Type B pancreatic cell (in vitro differentiated cells): Measurements from ENCODE around the gene TMEM120B. TPM values are rescaled to one million over a fixed set of nuclear protein-coding genes. Genes with fewer than 3 reads are reported as not detected.
A peak's percentile ranks its signal among the peaks of the same experiment; 100 is the strongest.

Experiments used
- DNase-seq: peaks from one replicate; pipeline ENCODE4 v3.0.0; 2021; ENCODE audit warnings: mixed read lengths; ENCODE audit not compliant: unreplicated experiment; ENCODE audit errors: extremely low spot score
- H3K27ac Mint-ChIP-seq: 2 replicates; pipeline ENCODE4 v1.8.0; 2021; ENCODE audit warnings: mild to moderate bottlenecking, mixed read lengths
- H3K27me3 Mint-ChIP-seq: 2 replicates; pipeline ENCODE4 v1.8.0; 2021; ENCODE audit warnings: mixed read lengths
- H3K36me3 Mint-ChIP-seq: 2 replicates; pipeline ENCODE4 v1.8.0; 2021; ENCODE audit warnings: mixed read lengths
- H3K4me1 Mint-ChIP-seq: one replicate; pipeline ENCODE4 v1.8.0; 2021; ENCODE audit warnings: mixed read lengths; ENCODE audit not compliant: unreplicated experiment
- H3K4me3 Mint-ChIP-seq: 2 replicates; pipeline ENCODE4 v1.8.0; 2021; ENCODE audit warnings: mild to moderate bottlenecking, mixed read lengths
- H3K9me3 Mint-ChIP-seq: 2 replicates; pipeline ENCODE4 v1.8.0; 2021; ENCODE audit warnings: mixed read lengths
- CTCF ChIP-seq: fragments of 200-600 bp; sonication (generic); conservative IDR thresholded peaks from 2 replicates; pipeline ENCODE4 v1.5.0; 2021; ENCODE audit warnings: antibody characterized with exemption, mild to moderate bottlenecking
- total RNA-seq: library from RNA; stranded (reverse); gene quantifications from 2 replicates; pipeline ENCODE4 v1.2.1, GENCODE V29; 2021; ENCODE audit warnings: low replicate concordance

The TMEM120B gene
- total RNA-seq, 1 donor from 2014 or later = 14.0 TPM

- H3K36me3 Mint-ChIP-seq = peaks cover 11% of the 10 kb centered on the region
- TF ChIP-seq CTCF = peak; percentile 100
Observed at GRCh38 chr12:121811434-121812319, 99.1 kb downstream of the TMEM120B start.

DNA sequence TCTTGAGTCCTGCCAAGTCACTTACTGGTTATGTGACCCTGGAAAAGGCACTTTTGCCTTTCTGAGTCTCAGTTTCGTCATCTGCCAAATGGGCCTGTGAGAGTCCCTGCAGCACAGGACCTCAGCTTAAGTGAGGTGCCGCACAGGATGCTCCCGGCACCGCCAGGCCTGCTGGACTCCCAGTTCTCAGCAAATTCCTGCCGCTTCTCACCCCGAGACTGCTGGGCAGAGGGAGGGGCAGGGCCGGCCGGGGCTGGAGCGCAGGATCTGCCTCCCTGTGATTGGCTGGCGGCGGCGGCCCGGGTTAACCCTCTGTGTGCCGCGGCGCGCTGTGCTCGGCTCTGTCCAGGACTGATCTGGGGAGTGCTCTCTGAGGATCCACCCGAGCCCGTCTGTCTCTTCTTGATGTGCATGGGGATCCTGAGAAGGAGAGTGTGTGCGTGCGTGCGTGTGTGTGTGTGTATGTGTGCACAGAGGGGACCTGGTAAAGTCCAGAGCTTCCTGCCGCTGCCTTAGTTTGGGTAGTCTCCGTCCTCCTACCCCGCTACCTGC lies 99.8 kb downstream of the TMEM120B start:
- peak; percentile 62 for TF ChIP-seq CTCF
- H3K4me3 Mint-ChIP-seq = peak overlapping the region; percentile 90
- H3K9me3 Mint-ChIP-seq = no peaks in the 10 kb centered on the region
- H3K27ac Mint-ChIP-seq = peak overlapping the region; percentile 82
- H3K36me3 Mint-ChIP-seq = peaks cover 12% of the 10 kb centered on the region
- H3K27me3 Mint-ChIP-seq = no peaks in the 10 kb centered on the region
- peaks cover 19% of the 10 kb centered on the region for H3K4me1 Mint-ChIP-seq
- no peak for DNase-seq

More at GRCh38 chr12:121811434-121812319, 99.1 kb downstream of the TMEM120B start:
- DNase-seq = peak; percentile 91
- no peaks in the 10 kb centered on the region for H3K9me3 Mint-ChIP-seq
- peaks cover 19% of the 10 kb centered on the region for H3K4me1 Mint-ChIP-seq
- H3K4me3 Mint-ChIP-seq = peak overlapping the region; percentile 90
- peak overlapping the region; percentile 72 for H3K27ac Mint-ChIP-seq
- no peaks in the 10 kb centered on the region for H3K27me3 Mint-ChIP-seq

DNA sequence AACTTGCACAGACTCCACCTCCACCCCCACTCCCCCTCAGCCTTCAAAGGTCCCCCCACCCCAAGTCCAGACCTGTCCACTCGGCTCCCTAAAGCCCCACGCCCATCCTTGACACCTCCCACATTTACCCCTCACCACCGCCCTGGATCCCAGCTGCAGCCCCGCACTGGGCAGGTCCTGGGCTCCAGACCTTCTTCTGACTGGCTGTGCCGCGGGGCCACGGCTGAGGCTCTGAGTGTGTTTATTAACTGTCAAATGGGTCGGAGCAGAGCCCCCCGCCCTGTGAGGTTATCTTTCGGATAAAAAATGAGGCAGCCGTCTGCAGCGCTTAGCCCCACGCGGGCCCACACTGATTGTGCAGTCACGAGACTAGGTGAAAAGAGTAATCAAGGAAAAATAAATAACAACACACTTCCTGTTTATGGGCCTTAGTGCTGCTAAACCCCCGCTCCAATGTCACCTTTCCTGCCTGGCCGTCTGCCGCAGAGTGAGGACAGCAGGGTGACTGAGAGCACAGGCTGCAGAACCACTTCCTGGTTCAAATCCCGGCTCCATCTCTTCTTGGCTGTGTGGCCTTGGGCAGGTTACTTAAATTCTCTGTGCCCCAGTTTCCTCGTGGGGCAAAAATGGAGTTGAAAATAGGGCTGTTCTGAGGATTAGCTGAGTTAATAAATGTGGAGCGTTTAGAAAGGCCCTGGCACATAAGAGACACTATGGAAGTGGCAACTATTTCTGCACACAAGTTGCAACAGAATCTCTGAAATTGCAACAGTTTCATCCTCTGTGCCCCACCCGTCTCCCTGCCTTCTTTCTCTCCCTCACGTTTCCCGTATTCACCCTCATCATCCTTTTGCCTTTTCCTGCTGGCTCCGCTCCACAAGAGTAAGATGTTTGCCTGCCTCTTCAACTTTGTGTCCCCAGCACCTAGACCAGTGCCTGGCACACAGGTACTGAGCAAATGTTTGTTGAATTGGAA lies 100.7 kb downstream of the TMEM120B start:
- H3K27ac Mint-ChIP-seq = peak overlapping the region; percentile 82
- no peak for DNase-seq

GRCh38 chr12:121813951-121814350 lies 101.4 kb downstream of the TMEM120B start:
- no peaks in the 10 kb centered on the region for H3K9me3 Mint-ChIP-seq
- no peak for DNase-seq
- H3K4me1 Mint-ChIP-seq = peaks cover 19% of the 10 kb centered on the region
- H3K36me3 Mint-ChIP-seq = peaks cover 12% of the 10 kb centered on the region
- H3K27ac Mint-ChIP-seq = no peak overlapping the region
- H3K27me3 Mint-ChIP-seq = no peaks in the 10 kb centered on the region
- no peak for TF ChIP-seq CTCF
- no peak overlapping the region for H3K4me3 Mint-ChIP-seq

More for the DNA sequence above, 100.7 kb downstream of the TMEM120B start:
- Mint-ChIP-seq H3K4me1 (peaks cover 19% of the 10 kb centered on the region), H3K27me3 (no peaks in the 10 kb centered on the region), H3K36me3 (peaks cover 12% of the 10 kb centered on the region), H3K9me3 (no peaks in the 10 kb centered on the region), H3K4me3 (peak overlapping the region; percentile 90)
- TF ChIP-seq CTCF = no peak

DNA sequence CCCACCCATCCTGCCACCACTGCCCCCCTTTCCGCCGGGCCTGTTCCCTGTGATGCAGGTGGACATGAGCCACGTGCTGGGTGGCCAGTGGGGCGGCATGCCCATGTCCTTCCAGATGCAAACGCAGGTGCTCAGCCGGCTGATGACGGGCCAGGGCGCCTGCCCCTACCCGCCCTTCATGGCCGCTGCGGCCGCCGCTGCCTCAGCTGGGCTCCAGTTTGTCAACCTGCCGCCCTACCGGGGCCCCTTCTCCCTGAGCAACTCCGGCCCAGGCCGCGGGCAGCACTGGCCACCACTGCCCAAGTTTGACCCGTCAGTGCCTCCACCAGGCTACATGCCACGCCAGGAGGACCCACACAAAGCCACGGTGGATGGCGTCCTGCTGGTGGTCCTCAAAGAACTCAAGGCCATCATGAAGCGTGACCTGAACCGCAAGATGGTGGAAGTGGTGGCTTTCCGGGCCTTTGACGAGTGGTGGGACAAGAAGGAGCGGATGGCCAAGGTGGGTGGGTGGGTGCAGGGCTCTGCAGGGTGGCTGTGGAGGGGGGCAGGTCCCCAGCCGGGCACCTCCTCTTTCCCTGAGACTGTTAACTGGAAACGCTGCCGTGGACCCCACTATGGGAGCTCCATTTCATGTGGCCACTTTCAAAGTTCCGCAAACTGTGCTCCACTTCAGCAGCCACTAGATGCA lies 102.0 kb downstream of the TMEM120B start:
- H3K27ac Mint-ChIP-seq = no peak overlapping the region
- peaks cover 19% of the 10 kb centered on the region for H3K4me1 Mint-ChIP-seq
- H3K4me3 Mint-ChIP-seq = no peak overlapping the region
- no peak for DNase-seq
- no peaks in the 10 kb centered on the region for H3K9me3 Mint-ChIP-seq
- H3K36me3 Mint-ChIP-seq = peaks cover 8% of the 10 kb centered on the region
- H3K27me3 Mint-ChIP-seq = no peaks in the 10 kb centered on the region
- no peak for TF ChIP-seq CTCF
